ENCODE measurements around the gene CST9.

DNA sequence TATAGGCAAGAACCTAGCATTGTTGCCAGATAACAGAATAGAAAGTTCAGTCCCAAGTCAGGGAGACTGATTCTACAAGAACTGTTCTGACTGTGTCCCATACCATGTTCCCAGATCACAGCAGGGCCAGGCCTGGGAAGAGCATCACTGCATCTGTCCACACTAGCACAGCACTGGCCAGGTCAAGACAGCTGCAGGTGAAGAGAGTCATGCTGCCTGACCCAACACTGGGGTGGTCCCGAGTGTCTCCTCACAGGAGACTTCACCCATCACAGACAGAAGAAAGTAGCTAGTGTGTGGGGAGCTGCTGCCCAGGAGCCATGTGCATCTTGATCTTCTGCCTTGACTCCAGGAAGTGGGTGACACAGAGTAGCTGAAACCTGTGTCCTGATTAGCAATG is 36.1 kb downstream of the CST9 start:
- TF ChIP-seq CTCF (IDR thresholded peaks at IDR 0.05 in 2 of 3, conservative IDR thresholded peaks at IDR 0.05 in 1 of 3; ENCODE audit: borderline replicate concordance in 1 of 3, insufficient read depth in 1 of 3, low read depth in 2 of 3, low read length in 2 of 3) (no peak), YY1 (IDR thresholded peaks at IDR 0.05; ENCODE audit: extremely low read depth, insufficient replicate concordance, low read depth, low read length) (no peak), ZNF274 (IDR thresholded peaks at IDR 0.05; ENCODE audit: low read depth, low read length) (no peak), EZH2 (IDR thresholded peaks at IDR 0.05) (no peak), SRF (IDR thresholded peaks at IDR 0.05; ENCODE audit: low read depth) (no peak), EZH2phosphoT487 (IDR thresholded peaks at IDR 0.05; ENCODE audit: borderline replicate concordance) (no peak), POLR2AphosphoS5 (IDR thresholded peaks at IDR 0.05; ENCODE audit: low read depth, low read length) (no peak), POLR2A (IDR thresholded peaks at IDR 0.05; ENCODE audit: borderline replicate concordance, extremely low read depth, insufficient read depth, insufficient read length) (no peak), SIN3A (IDR thresholded peaks at IDR 0.05; ENCODE audit: low read depth) (no peak), EGR1 (IDR thresholded peaks at IDR 0.05; ENCODE audit: low read depth) (no peak)

All from HCT116 (cell line).